ENCODE measurements around the gene SCG3.

Gene SCG3

DNA sequence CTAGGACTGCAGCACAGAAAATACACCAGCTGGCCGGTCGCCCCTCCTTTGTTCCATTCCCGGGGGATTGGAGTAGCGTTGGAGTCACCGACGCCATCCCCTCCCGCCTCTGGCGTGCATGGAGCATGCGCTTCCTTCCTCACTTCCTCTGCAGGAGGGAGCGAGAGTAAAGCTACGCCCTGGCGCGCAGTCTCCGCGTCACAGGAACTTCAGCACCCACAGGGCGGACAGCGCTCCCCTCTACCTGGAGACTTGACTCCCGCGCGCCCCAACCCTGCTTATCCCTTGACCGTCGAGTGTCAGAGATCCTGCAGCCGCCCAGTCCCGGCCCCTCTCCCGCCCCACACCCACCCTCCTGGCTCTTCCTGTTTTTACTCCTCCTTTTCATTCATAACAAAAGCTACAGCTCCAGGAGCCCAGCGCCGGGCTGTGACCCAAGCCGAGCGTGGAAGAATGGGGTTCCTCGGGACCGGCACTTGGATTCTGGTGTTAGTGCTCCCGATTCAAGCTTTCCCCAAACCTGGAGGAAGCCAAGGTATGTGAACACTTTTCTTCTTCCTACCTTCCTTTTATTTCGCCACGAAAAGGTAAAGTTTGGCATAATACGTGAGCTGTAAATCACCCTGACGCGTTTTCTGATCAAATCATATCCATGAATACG is at the start of gene SCG3:
TSS of gene SCG3 (plus strand) at position 201 of the 661 bp plus-strand sequence. CDS start at position 454, 253 bp downstream.
- peak within 1 kb of the TSS; percentile 77 for H2AFZ ChIP-seq
- no peak within 1 kb of the TSS for H3K9ac ChIP-seq
- no peaks in the 10 kb centered on the region for H3K9me3 ChIP-seq (ENCODE audit: control insufficient read depth, low read length)
- H3K79me2 ChIP-seq = no peaks in the 10 kb centered on the region
- no peaks in the 10 kb centered on the region for H3K36me3 ChIP-seq (ENCODE audit: control insufficient read depth, insufficient read depth, low read length)
- H3K4me3 ChIP-seq (ENCODE audit: low read depth, low read length) = no peak within 1 kb of the TSS
- no peak within 1 kb of the TSS for H3K4me2 ChIP-seq (ENCODE audit: low read length)
- no peak for TF ChIP-seq CTCF (IDR thresholded peaks at IDR 0.05)
- H3K27me3 ChIP-seq (ENCODE audit: control insufficient read depth, insufficient read depth, low read length) = no peaks in the 10 kb centered on the region
- H3K27ac ChIP-seq = peak within 1 kb of the TSS; percentile 36
- no peaks in the 10 kb centered on the region for H3K4me1 ChIP-seq

DNA sequence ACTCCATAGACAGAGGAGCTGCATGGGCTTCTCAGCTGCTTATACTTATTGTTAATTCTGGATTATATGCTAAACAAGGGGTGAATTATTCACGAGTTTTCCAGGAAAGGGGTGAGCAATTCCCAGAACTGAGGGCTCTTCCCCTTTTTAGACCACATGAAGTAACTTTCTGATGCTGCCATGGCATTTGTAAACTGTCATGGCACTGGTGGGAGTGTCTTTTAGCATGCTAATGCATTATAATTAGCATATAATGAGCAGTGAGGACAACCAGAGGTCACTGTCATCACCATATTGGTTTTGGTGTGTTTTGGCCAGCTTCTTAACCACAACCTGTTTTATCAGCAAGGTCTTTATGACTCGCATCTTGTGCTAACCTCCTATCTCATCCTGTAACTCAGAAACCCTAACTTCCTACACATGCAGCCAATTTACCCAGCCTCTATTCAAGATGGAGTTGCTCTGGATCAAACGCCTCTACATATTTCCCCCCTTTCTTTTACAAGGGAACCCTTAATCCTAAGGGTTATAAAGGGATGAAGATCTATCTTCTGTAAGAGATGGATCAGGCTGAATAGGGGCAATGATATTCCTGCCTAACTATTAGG is 46.6 kb upstream of the SCG3 start:
- TF ChIP-seq CTCF (IDR thresholded peaks at IDR 0.05) = no peak
- H3K4me2 ChIP-seq (ENCODE audit: low read length) = no peak overlapping the region
- H3K9ac ChIP-seq = no peak overlapping the region
- H3K4me1 ChIP-seq = no peaks in the 10 kb centered on the region
- no peaks in the 10 kb centered on the region for H3K9me3 ChIP-seq (ENCODE audit: control insufficient read depth, low read length)
- H2AFZ ChIP-seq = no peak overlapping the region
- no peaks in the 10 kb centered on the region for H3K36me3 ChIP-seq (ENCODE audit: control insufficient read depth, insufficient read depth, low read length)
- H3K27ac ChIP-seq = no peak overlapping the region
- H3K79me2 ChIP-seq = no peaks in the 10 kb centered on the region
- no peaks in the 10 kb centered on the region for H3K27me3 ChIP-seq (ENCODE audit: control insufficient read depth, insufficient read depth, low read length)
- no peak overlapping the region for H3K4me3 ChIP-seq (ENCODE audit: low read depth, low read length)

GRCh38 chr15:51641490-51642130 is 39.7 kb upstream of the SCG3 start:
- H3K79me2 ChIP-seq = no peaks in the 10 kb centered on the region
- H3K4me3 ChIP-seq (ENCODE audit: low read depth, low read length) = no peak overlapping the region

DNA sequence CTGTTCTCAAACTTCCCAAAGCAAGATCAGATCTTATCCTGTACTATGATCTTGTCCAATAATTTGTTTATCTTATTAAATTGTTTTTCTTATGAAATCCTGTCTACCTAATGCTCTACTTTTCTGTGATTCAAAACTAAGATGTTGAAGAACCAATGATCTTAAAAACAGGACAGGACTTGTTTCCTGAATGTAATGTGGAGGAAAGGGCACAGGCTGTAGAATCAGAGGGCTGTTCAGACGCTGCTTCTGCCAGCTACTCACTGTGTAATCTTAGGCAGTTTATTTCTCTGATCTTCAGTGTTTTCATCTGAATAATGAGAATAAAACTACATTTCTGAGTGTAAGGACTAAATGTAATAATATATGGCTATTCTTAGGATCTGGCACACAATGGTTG is 38.6 kb upstream of the SCG3 start:
- Histone ChIP-seq H3K4me1 (no peaks in the 10 kb centered on the region), H3K9ac (no peak overlapping the region), H2AFZ (no peak overlapping the region), H3K9me3 (ENCODE audit: control insufficient read depth, low read length) (no peaks in the 10 kb centered on the region), H3K4me2 (ENCODE audit: low read length) (no peak overlapping the region), H3K4me3 (ENCODE audit: low read depth, low read length) (no peak overlapping the region), H3K36me3 (ENCODE audit: control insufficient read depth, insufficient read depth, low read length) (no peaks in the 10 kb centered on the region), H3K27me3 (ENCODE audit: control insufficient read depth, insufficient read depth, low read length) (no peaks in the 10 kb centered on the region), H3K27ac (no peak overlapping the region), H3K79me2 (no peaks in the 10 kb centered on the region)
- no peak for TF ChIP-seq CTCF (IDR thresholded peaks at IDR 0.05)

More at GRCh38 chr15:51641490-51642130, 39.7 kb upstream of the SCG3 start:
- Histone ChIP-seq H3K4me1 (no peaks in the 10 kb centered on the region), H2AFZ (no peak overlapping the region), H3K27me3 (ENCODE audit: control insufficient read depth, insufficient read depth, low read length) (no peaks in the 10 kb centered on the region), H3K9ac (no peak overlapping the region), H3K4me2 (ENCODE audit: low read length) (no peak overlapping the region), H3K27ac (no peak overlapping the region), H3K9me3 (ENCODE audit: control insufficient read depth, low read length) (no peaks in the 10 kb centered on the region), H3K36me3 (ENCODE audit: control insufficient read depth, insufficient read depth, low read length) (no peaks in the 10 kb centered on the region)
- no peak for TF ChIP-seq CTCF (IDR thresholded peaks at IDR 0.05)
